Fibroblast of skin of left quadriceps (primary cell): ENCODE measurements around the gene ZNF408.

ENCODE experiments used
- DNase-seq, 2 experiments: peaks; one replicate each; pipeline ENCODE4 v3.0.0-alpha.2; 2013; ENCODE audit warnings: low read depth in 2 of 2

ZNF408 gene

DNA sequence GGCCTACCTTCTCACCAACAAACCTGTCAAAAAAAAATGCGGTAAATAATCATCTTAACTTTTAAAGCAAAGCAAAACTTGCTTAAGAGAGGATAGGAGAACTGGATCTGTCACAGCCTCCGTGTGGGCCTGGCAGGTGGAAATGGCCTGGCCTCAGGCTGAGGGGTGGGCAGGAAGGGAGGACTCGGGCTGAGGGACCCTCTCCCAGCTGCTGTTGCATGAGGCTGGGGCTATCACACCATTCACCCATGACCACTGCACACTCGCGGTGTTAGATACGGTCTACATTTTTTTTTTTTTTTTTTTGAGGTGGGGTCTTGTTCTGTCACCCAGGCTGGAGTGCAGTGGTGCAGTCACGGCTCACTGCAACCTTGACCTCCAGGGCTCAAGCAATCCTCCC, 24.9 kb upstream of the ZNF408 start:
- DNase-seq, result no peak

DNA sequence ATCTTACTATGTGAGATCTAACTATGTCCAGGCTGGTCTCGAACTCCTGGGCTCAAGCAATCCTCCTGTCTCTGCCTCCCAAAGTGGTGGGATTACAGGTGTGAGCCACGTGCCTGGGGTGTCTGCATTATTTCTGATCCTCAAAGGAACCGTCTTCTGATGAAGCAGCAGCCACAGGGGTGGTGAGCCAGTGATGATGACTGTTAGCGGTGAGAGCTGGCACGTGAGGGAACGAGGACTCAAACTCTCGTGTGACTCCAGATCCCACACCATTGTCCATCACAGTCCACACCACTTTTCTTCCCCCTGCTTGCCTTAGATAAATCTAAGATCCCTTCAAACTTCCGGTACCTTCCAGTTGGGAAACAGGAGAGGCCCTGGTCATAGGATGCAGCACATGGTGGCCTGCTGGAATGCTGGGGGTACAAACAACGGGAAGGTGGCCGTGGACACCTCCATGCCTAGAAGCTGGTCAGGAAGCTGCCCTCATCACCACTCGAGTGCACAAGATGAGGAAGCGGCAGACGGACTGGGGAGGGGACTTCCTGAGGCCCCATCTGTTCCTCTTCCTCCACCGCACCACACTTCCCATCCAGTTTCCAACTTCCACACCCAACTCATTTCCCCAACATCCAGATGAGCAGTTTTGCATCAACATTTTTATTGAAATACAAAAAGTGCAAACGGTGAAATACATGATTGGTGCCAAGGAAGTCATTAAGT, 24.2 kb upstream of the ZNF408 start:
- no peak for DNase-seq

DNA sequence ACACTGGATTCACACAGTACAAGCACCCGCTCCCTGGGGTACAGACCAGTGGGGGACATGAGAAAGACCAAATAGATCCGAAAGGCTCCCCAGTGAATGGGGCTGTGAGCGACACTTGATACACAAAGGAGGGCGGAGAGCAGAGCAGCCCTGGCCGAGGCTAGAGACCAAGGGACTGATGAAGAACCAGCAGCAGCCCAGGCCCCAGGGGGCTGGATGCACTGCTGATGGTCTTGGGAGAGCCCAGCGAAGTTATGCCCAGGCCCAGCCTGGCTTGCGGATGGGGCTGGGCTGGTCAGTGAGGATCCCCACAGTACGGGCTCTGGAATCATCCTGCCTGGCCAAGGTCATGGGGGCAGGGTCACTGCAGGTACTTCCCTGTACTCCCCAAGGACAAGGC, 23.7 kb upstream of the ZNF408 start:
- DNase-seq, result no peak

DNA sequence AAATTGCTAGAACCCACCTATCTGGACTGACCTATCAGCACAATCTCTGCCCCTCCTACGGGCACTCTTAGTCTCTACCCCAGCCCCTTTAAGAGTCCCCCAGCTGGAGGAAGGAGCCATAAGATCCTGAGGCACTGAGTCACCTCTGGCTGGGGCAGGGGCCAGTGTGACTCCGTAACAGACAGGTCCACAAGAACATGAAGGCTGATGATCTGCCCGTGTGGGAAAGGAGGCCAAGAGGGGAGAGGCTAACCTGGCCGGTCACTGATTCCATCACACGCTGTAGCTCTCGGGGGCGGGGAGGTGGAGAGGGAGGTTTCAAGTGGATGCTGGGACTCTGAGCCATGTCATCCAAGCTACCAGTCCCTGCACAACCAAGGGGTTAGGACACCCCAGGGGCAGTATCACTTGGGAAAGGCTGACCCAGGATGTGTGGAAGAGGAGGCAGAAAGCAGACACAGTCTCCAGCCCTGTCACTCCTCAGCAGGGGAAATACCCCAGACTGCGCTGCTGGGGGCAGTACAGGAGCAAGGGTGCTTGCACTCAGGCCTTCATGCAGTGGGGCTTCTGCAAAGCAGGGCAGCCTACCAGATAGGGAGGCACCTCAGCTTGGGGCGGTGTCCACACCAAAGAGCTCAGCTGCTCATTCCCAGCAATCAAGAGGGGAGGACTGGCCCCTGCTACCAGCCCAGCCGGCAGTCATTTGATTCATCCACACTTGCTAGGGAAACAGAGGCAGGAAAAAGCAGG, 22.7 kb upstream of the ZNF408 start:
- no peak for DNase-seq

DNA sequence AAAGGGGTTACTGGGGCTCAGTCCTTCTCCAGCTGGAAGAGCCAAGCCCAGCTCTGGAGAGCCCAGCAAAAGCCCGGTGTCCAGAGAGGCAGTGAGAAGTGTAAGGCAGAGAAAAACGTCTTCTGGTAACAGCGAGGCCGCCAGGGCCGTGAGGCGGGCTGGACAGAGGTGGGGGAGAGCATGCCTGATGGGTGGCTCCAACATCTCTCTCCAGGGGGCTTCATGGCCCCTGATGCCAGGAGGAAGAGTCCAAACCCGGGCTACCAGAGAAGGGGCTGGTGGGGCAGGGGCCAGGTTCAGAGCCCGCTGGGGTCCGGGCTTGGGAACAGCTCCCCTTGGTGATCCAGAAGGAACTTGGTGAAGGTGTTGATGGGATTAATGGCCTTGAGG, 22.1 kb upstream of the ZNF408 start:
- no peak for DNase-seq

DNA sequence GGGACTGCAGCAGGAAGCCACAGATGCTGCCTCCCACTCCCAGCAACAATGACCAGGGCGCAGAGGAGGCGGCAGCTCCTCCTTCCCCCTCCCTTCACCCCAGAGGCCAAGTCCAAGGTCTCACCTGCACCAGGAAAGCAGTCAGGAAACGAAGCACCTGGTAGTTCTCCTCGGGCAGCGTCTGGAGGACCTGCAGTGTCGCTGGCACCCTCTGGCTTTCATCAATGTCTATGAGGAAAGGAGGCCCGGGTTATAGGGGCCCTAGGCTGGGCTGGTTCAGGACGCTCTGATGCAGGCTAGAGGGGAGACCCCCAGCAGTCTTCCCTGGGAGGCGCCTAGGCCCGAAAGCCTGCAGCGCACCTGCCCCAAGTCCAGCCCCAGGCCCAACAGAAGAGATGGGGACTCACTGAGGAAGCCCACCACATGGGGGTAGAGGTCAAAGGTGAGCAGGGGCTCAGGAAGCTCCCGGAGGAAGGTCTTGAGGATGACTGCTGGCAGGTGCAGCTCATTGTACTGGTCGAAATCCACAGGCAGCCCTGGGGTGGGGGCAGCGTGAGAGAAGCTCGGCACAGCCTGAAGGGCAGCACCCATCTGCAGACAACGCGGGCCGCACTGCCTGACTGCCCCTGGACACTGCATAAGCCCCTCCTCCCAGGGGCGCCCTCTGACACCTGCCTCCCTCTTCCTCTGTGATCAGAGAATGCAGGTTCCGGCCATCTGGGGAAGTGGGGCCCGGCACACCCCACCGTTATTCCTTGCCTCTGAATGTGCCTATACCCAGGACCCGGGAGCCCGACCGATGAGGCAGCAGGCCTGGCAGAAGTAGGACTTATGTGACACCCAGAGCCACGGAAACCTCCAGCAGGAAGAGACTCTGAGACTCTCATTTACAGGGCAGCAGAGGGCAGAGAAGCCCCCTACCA, 21.3 kb upstream of the ZNF408 start:
- DNase-seq, result no peak

DNA sequence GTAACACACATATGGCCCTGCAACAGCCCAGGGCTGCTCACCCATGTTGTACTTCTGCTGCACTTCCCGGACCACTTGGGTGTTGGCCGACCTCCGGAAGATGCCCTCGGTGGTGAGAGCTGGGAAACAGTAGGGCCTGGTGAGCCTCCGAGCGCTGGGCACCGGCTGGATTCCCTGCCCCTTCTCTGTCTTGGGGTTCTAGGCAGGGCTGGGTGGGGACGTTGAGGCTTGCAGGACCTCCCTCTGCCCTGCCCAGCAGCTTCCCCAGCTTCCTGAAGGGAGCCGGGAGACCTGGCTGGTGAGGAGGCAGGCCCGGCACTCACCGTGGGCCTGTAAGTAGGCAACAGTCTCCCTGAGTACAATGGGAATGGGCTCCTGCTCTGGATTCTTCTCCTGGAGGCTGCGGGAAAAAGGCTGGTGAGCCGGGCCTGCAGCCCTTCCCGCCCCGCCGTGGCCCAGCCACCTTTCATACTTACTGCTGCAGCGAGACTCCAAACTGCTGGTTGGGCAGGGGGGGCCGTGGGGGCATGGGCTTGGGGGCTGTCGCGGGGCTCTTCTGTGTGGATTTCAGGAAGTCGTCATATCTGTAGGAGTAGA, 20.6 kb upstream of the ZNF408 start:
- no peak for DNase-seq

DNA sequence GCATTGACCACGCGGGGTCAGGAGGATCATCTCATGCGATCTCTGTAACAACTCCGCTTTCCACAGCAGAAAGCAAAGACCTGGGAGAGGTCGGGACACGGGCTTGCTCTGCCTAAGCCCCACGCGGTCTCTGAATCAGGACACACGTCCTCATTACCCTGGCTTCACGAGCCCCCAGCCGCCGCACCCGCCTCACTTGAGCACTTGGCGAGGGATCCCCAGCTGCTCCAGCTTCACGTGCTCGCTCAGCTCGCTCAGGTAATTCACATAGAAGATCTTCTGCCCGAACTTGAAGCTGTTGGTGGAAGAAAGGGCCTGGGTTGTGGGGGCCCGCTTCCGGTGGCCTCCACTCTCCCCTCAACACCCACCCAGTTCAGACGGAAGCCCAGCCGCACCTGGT, 20.0 kb upstream of the ZNF408 start:
- DNase-seq, result no peak

DNA sequence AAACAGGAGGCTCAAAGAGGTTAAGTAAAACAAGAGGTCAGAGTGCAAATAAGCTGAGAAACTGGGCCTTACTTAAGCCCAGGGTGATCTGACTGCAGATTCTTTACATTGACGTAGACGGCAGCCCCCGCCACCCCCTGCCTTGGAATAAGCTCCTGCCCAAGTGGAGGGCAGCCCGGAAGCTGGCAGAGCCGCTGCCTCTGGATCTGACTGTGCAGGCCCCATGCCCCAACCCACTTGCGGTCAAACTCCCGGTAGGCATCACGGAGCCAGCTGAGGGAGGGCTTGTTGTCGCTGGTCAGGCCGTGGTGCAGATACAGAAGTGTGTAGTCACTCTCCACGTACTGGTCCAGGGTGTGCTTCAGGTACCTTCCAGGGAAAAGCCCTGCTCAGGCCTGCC, 19.0 kb upstream of the ZNF408 start:
- DNase-seq, result no peak

DNA sequence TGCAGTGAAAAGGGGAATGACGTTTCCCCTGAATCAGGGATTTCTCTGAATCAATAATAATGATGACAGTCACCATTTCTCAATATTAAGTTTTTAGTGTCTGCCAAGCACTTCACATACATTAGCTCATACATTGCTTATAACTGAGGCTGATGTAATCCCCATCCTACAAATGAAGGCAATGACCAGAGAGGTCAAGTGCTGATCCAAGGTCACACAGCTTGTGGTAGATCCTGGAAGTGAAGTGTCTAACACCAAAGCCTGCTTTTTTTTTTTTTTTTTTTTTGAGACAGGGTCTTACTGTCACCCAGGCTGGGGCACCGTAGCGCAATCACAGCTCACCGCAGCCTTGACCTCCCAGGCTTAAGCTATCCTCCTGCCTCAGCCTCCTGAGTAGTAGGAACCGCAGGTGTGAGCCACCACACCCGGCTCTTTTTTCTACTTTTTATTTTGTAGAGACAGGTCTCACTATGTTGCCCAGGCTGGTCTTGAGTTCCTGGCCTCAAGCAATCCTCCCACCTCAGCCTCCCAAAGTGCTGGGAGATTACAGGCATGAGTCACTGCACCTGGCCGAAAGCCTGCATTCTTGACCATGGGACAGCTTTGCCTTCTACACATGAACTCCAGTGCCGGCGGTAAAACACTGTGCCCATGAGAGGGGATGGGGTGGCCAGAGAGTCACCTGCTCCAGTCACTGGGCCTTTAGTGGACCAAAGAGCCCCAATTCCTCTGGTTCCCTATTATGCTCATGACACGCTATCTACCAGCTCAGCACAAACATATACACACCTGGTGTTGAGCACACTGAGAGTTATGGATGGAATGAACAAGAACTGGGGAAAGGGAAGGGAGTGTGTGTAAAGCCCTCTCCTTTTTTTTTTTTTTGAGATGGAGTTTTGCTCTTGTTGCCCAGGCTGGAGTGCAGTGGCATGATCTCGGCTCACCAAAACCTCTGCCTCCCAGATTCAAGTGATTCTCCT, 17.8 kb upstream of the ZNF408 start:
- DNase-seq, result no peak

DNA sequence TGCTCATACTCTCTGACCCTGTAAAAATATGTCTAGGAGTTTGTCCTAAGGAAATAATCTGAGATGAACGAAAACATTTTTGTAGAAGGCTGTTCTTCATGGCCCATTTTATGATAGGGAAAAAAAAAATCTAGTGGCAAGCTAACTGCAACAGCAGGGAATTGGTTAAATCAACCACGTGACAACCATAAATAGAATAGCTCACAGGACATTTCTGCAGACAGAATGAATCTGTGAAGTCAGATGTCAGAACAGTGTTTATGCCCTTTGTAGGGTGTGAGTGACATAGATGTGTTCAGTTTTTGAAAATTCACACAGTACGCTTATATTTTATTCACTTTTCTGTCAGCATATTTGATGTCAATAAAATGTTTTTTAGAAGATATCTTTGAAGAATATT, 16.5 kb upstream of the ZNF408 start:
- no peak for DNase-seq

DNA sequence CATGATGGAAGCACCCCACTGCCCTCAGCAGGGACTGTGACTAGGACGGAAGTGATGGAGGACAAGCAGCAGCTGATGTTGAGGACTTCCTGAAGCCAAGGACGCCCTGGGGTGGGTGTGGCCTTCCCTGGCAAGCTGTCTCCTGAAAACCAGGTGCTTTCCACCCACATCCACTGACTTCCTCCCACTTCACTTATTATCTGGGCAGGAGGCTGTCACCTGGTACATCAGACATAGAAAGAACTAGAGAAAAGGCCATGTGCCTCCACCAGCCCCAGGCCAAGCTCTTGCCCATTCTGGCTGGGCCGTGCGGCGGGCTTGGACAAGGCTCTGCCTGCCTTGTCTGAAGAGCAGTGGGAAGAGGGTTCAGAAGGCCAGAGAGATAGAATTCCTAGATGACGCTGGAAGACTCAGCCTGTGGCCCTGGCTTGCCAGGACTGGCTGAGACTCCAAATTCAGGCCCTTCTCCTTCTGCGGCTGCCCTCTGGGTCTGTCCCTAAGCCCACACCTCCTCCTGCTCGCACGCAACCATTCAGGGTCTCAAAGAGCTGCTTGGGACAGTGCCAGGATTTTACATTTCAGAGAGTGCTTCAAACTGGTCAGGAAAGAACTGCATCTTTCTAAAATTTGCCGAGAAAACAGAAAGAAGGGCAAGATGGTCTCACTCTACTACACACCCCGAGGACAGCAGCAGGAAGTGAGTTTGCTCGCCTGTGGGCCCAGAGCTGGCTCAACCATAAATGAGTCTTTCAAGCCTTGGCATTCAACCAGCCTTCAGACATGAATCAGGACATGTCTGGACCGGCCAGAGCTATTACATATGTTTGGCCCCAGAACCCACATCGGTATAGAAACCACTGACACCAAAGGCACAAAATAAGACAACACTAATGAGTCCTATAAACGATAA, 13.7 kb upstream of the ZNF408 start:
- no peak for DNase-seq

DNA sequence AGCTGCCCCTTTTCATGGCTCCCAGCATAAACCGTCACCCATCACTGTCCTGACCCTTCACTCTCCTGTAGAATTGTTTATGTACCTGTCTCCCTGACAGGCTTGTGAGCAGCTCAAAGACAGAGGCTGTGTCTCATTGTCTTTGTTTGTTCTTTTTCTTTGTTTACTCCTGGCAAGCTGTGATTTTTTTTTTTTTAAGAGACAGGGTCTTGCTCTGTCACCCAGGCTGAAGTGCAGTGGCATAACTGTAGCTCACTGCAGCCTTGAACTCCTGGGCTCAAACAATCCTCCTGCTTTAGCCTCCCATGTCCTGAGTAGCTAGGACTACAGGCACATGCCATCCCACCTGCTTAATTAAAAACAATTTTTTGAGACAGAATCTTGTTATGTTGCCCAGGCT, 10.1 kb upstream of the ZNF408 start:
- DNase-seq, result no peak

DNA sequence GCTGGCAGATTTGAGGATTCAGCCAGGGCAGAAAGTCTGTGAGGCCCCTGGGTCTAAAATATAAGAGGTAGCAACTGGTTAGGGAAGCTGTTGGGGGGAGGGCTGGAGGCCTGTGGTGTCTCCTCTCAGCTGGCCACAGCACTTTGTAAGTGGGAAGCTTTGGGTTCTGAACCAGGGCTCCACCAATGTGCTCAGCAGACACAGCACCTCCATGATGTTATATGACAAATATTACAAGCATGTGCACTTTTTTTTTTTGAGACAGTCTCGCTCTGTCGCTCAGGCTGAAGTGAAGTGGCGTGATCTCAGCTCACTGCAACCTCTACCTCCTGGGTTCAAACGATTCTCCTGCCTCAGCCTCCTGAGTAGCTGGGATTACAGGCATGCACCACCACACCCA, 8.4 kb upstream of the ZNF408 start:
- no peak for DNase-seq

DNA sequence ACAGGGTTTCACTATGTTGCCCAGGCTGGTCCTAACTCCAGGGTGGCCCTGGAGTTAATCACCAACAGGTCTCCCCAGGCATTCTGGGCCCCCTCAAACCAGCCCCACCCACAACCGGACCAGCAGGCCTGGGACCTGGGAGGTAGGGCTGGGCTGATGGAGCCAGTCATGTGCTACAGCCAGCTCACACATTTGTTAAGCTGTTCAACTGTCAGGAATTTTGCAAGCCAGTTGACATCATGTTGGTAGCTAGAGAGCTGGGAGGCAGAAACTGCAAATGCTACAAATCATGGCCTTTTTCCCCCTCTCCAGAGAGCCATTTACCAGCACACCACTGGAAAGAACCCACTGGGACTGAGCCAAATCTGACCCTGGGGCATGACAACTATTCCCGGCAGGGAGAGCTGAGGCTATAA, 7.2 kb upstream of the ZNF408 start:
- no peak for DNase-seq

DNA sequence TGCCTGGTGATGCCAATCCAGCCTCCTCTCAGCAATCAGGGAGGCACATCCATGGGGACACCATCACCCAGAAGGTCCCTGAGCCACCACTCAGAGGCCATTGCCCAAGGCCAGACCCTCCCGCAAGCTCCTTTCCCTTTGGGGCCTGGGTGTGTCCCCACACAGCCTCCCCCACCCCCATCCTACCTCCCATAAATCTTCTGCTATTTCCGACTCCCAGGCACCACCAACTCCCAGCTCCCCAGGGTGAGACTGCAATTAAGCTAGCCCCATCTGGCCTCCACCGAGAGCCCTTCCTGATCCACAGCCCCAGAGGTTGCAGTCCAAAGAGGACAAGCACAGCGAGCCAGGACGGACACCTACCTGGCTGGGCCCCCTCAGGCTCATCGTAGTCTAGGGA, 6.8 kb upstream of the ZNF408 start:
- no peak for DNase-seq

DNA sequence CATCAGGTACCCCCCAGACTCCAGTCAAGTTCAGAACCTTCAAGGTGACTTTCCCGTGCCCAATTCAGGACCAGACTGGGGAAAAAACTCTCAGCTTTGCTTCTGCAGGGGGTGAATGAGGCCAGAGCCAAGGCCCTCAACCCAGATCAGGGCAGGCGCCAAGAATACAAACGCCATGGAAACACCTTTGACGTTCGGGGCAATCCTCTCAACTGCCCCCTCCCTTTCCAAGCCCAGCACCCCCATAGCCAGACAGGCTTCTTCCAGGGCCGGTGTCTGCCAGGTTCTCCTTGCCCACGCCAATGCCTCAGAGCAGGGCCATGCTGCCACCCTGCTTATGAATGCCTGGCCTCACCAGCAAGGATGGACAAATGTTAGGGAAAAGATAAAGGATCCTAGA, 6.2 kb upstream of the ZNF408 start:
- DNase-seq, result no peak

DNA sequence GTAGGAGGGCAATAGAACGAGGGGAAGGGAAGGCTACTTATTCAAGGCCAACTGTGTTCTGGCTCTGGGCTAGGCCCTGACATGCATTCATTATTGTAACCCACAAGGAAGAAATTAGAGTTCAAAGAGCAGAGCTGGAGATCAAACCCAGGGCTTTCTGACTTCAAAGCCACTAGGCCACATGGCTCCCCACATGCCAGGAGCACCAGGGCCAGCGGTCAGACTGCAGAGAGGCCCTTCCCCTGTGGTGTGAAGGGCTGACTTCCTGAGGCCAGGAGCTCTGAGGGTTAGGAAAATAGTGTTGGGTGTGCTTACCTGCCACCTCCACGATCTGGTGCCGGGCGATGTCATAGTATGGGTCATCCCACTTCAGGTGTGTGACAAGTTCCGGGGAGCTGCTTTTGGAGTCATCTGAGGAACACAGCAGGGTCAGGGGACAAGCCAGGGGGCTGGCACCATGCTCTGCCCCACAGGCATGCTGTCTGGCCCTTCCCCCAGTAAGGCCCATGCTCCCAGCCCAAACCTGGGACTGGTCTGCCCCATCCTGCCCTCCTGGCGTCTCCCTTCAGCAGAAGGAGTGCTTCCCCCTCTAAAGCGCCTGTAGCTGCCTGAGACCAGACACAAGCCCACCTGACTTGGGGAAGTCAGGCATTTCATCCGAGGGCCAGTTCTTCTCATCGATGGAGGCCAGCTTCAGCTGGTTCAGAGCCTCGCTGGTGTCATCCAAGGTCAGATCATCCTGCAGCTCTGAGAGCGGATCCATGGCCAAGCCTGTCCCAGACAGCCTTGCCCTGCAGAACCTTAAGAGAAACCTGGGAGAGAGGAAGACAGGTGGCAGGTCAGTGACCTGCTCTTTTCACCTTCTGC, 5.3 kb upstream of the ZNF408 start:
- DNase-seq, result no peak

DNA sequence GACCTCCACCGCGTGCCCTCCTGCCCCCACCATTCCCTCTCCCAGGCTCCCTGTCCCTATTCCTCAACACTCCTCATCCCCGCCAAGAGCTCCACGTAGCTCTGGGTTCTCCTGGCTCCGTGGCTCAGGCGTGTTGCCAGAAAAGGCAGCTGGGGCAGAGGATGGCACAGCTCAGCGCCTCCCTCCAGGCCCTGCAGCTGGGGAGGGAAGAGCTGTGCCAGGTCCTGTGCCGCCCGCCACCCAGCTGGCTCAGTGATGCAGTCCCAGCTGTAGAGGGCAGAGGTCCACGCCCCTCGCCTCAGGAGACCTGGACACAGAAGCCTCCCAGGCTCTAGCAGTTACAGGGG, 4.6 kb upstream of the ZNF408 start:
- DNase-seq, result no peak
